ENCODE results near the gene RNASE8. TPM values are rescaled to one million over a fixed set of nuclear protein-coding genes. Genes with fewer than 3 reads are reported as not detected.

RNASE8 gene
- total and polyA plus RNA-seq, 2 of the 8 experiments (the other 6 are each of a cell fraction or from before 2014, with no cell fraction given): not detected

- H3K18ac ChIP-seq (ENCODE audit: extremely low read depth, low read length): peak overlapping the region; percentile 51; the same call in 1 of the 2 replicates
- H4K8ac ChIP-seq (ENCODE audit: extremely low read depth, insufficient read depth, low read length): peak overlapping the region; percentile 93
- no peak overlapping the region; a peak in 1 of 8 replicates for H3K4me3 ChIP-seq (ENCODE audit: extremely low read depth in 1 of 4, insufficient read depth in 2 of 4, low read depth in 3 of 4, low read length in 4 of 4)
- ChIA-PET POLR2A (ENCODE audit: partially characterized antibody) (interaction anchor here (0.8 to 7.8 kb wide), 18 partner anchors 8 to 173 kb away, joined by 3 to 148 read pairs (median 5); partner anchors contain the start of genes ARHGEF40, NDRG2, RNASE8 and SLC39A2), CTCF (ENCODE audit: partially characterized antibody) (interaction anchor here (0.7 to 7.8 kb wide), 37 partner anchors 7 to 411 kb away, joined by 3 to 239 read pairs (median 5); partner anchors contain the start of genes ARHGEF40, RNASE13, TMEM253 and TPPP2)
- peaks cover 15 to 43% (median 36%) of the 10 kb centered on the region in 4 experiments for H3K36me3 ChIP-seq (ENCODE audit: control insufficient read depth in 2 of 4, insufficient read depth in 4 of 4, low read length in 3 of 4)
- H3K4me2 ChIP-seq (ENCODE audit: insufficient read depth in 1 of 2, low read depth in 2 of 2, low read length in 2 of 2): peak overlapping the region; percentile 89 to 90; a peak in 3 of 4 replicates
- H3K79me2 ChIP-seq (ENCODE audit: control insufficient read depth in 1 of 2, insufficient read depth in 2 of 2, low read length in 2 of 2): peaks cover 4 to 31% of the 10 kb centered on the region in 2 experiments
- peak overlapping the region; percentile 56 for H4K91ac ChIP-seq (replicated peaks; ENCODE audit: insufficient read length, low read length)
- H3K4me1 ChIP-seq (replicated peaks in 1 of 4; ENCODE audit: control insufficient read depth in 3 of 4, insufficient read depth in 4 of 4, low read length in 3 of 4): peaks cover 16 to 35% (median 24%) of the 10 kb centered on the region in 4 experiments
- 65% methylated on average over 48 of the region's 59 CpGs; no CpG with 5 or more reads in 1 of the 2 experiments for WGBS, 2 experiments (ENCODE audit: extremely low coverage in 1 of 2, insufficient coverage in 1 of 2, insufficient read length in 1 of 2, insufficient replicate concordance in 2 of 2, low coverage in 1 of 2, low lambda C conversion rate in 2 of 2, missing lambda C conversion rate in 1 of 2)
- H3K27me3 ChIP-seq (replicated peaks in 1 of 4; ENCODE audit: control insufficient read depth in 3 of 4, extremely low read depth in 1 of 4, insufficient read depth in 3 of 4, low read length in 3 of 4): no peaks in the 10 kb centered on the region
- H3K14ac ChIP-seq (ENCODE audit: insufficient read length): no peak overlapping the region
- peaks cover 11% of the 10 kb centered on the region in 2 experiments for H4K20me1 ChIP-seq (replicated peaks in 1 of 2; ENCODE audit: control insufficient read depth in 1 of 2, insufficient read depth in 2 of 2, low read length in 2 of 2)
- H2BK15ac ChIP-seq (ENCODE audit: low read length): peak overlapping the region; percentile 81; the same call in 1 of the 2 replicates
- H3K27ac ChIP-seq (ENCODE audit: low read depth, low read length): peak overlapping the region; percentile 30
- H3K4ac ChIP-seq (replicated peaks; ENCODE audit: insufficient read length, low read depth, low read length): no peak overlapping the region
- H2AFZ ChIP-seq (ENCODE audit: low read length): no peak overlapping the region
- no peak overlapping the region for H3K9ac ChIP-seq (replicated peaks in 1 of 4; ENCODE audit: extremely low read depth in 1 of 4, low read depth in 3 of 4, low read length in 3 of 4)
- peaks cover 10% of the 10 kb centered on the region for H3K23me2 ChIP-seq (ENCODE audit: low read depth, low read length)
- peak in 1 of 2 experiments; percentile 99 for DNase-seq (ENCODE audit: low read depth in 1 of 2, low spot score in 2 of 2)
- H2BK5ac ChIP-seq (ENCODE audit: low read depth, low read length): peak overlapping the region; percentile 37; the same call in 1 of the 2 replicates
- H4K5ac ChIP-seq (ENCODE audit: insufficient read length, low read depth, low read length): no peak overlapping the region
- H2BK12ac ChIP-seq (ENCODE audit: low read depth, low read length): peak overlapping the region; percentile 32; the same call in 1 of the 2 replicates
- H2BK120ac ChIP-seq (replicated peaks; ENCODE audit: low read depth, low read length): no peak overlapping the region
- H2BK20ac ChIP-seq (ENCODE audit: low read length): peak overlapping the region; percentile 43; the same call in 1 of the 2 replicates
- peaks cover 8% of the 10 kb centered on the region for H3K79me1 ChIP-seq (ENCODE audit: low read depth, low read length)
- no peak overlapping the region for H3K56ac ChIP-seq (replicated peaks; ENCODE audit: insufficient read length, low read depth, low read length)
- H2AK5ac ChIP-seq (ENCODE audit: low read depth, low read length): no peak overlapping the region
- no peaks in the 10 kb centered on the region for H3K9me3 ChIP-seq (ENCODE audit: insufficient read depth in 2 of 2, low read depth in 1 of 2, low read length in 1 of 2)
- no peak for FAIRE-seq
- no peak overlapping the region for H3K23ac ChIP-seq (ENCODE audit: insufficient read length)
- TF ChIP-seq POLR2A (IDR thresholded peaks at IDR 0.05; ENCODE audit: control extremely low read depth in 1 of 2, low read depth in 2 of 2, low read length in 2 of 2): peak in 1 of 2 experiments; percentile 68; a peak in 1 of 3 replicates
- peak; percentile 68; the same call in 1 of the 2 replicates for TF ChIP-seq TCF12 (IDR thresholded peaks at IDR 0.05; ENCODE audit: low read depth, low read length)
- no peak for TF ChIP-seq EZH2 (IDR thresholded peaks at IDR 0.05; ENCODE audit: low read depth, low read length, severe bottlenecking)
Observed at GRCh38 chr14:21092273-21093011, 34.8 kb downstream of the RNASE8 start.
